ENCODE results near the gene MAP3K20.
"Not testable (repeated sequence)": the region's sequence is repeated elsewhere in the genome, so short reads cannot be mapped to it uniquely, and the experiment has no call there.

The MAP3K20 gene

DNA sequence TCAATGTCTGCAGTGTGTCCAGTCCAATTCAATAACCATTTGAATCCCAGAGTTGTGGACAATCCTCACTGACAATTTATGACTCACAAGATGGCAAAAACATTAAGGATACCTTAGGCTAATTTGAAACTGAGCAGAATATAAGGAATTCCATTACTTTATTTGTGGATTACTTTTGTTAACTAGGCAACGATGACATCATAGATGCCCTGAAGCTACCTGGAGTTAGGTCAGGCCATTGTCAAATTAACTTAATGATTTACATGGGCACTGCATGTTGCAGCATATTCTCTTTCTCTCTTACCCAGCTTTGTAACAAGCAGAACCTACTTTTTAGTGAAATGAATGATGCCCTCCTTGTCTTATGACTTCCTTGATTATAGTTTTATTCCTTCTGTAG is 179.0 kb downstream of the MAP3K20 start:
- DNase-seq (ENCODE audit: insufficient read length, low spot score) (no peak), FAIRE-seq (no peak)

DNA sequence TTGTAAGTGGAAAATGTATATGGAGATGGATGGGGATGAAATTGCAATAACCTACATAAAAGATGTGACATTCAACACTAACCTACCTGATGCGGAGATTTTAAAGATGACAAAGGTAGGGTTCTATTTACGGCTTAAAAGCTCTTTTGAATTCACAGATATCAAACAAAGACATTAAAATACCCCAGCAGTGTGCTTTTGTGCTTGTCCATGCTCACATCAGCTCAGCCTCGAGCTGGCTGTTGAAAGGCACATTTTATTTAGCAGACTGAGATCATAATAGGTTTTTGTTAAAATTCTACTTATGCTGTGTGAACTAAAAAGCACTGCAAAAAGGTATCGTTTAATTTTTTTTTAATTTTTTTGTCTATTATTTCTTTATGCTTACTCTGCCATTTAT is 183.1 kb downstream of the MAP3K20 start:
- DNase-seq (ENCODE audit: insufficient read length, low spot score) (no peak), FAIRE-seq (no peak)

- not testable (repeated sequence) for DNase-seq (ENCODE audit: insufficient read length, low spot score); FAIRE-seq
Observed at GRCh38 chr2:173262356-173262755, 186.7 kb downstream of the MAP3K20 start.

- DNase-seq (ENCODE audit: insufficient read length, low spot score) = no peak
- FAIRE-seq = no peak
Observed at GRCh38 chr2:173264151-173264550, 188.5 kb downstream of the MAP3K20 start.

DNA sequence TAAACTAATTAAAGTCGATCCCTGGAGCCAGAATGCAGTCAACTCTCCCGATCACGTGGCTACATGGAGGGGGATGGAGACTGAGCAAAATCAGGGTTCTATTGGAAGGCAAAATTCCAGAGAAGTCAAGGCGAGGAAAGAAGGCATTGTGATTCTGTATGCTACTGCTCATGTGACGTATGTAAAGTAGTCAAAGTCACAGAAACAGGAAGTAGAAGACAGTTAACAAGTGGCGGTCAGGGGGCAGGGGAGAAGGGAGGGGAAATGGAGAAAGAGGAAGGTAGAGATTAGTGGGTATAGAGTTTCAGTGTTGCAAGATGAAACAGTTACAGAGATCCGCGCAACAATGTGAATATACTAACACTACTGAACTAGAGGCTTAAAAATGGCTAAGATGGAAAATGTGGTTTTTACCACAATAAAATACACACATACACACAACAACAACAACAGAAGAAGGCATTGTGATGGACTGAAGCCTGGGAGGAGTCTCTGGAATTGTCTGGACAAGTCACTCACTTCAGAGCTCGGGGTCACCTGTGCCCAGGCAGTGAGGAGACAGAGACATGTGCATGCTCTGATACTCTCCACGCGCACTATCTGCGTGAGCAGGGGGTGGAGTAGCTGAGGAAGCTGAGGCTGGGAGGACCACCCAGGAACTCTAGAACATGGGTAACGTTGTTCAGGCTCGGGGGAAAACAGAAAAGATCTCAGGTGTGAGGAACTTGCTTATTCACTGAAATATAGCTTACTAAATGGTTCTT is 189.1 kb downstream of the MAP3K20 start:
- DNase-seq (ENCODE audit: insufficient read length, low spot score) (peak; percentile 28), FAIRE-seq (peak; percentile 86)

- DNase-seq (ENCODE audit: insufficient read length, low spot score) = no peak
- FAIRE-seq = no peak
Observed at GRCh38 chr2:173271135-173271534, 195.5 kb downstream of the MAP3K20 start.

GRCh38 chr2:173271825-173272224 is 196.2 kb downstream of the MAP3K20 start:
- DNase-seq (ENCODE audit: insufficient read length, low spot score) (no peak), FAIRE-seq (peak; percentile 8)

- FAIRE-seq (no peak), DNase-seq (ENCODE audit: insufficient read length, low spot score) (no peak)
Observed at GRCh38 chr2:173272849-173273248, 197.2 kb downstream of the MAP3K20 start.

DNA sequence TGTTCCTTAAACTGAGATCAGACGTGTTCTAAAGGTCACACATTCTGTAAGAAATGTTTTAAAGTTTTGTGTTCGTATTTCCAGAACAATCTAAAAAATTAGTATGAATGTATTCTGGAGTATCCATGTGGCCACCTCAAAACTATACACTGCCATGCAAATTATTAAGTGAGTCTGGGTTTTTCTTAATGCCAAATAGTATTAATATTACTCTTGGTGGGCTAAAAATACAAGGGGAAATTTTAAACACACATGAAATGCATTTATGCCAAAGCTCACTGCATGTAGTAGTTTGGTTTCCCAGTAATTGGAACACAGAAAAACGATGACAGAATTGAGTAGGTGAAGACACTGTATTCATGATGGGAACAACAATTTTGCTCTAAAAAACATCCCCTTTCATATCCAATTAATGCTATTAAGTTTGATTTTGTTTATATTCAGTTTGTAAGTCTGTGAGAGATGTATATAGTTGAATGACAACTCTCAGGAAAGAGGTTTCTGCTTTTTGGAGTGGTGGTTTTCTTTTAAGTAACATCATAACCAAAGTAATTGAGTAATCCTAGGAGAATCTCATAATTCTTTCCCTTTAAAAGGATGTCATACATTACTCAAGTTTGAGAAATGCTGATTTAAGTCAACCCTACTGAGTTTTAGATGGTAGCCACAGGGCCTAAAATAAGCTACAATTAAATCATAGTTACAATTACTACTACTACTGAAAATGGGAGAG is 203.3 kb downstream of the MAP3K20 start:
- FAIRE-seq (no peak), DNase-seq (ENCODE audit: insufficient read length, low spot score) (no peak)

- DNase-seq (ENCODE audit: insufficient read length, low spot score) = no peak
- no peak for FAIRE-seq
Observed at GRCh38 chr2:173279527-173279868, 203.9 kb downstream of the MAP3K20 start.

GRCh38 chr2:173280853-173281252 is 205.2 kb downstream of the MAP3K20 start:
- FAIRE-seq (no peak), DNase-seq (ENCODE audit: insufficient read length, low spot score) (no peak)

- FAIRE-seq; DNase-seq (ENCODE audit: insufficient read length, low spot score): not testable (repeated sequence)
Observed at GRCh38 chr2:173281898-173282297, 206.3 kb downstream of the MAP3K20 start.

- FAIRE-seq = no peak
Observed at GRCh38 chr2:173282795-173283545, 207.3 kb downstream of the MAP3K20 start.

GRCh38 chr2:173286153-173286809 is 210.6 kb downstream of the MAP3K20 start:
- peak; percentile 19 for DNase-seq (ENCODE audit: insufficient read length, low spot score)
- FAIRE-seq = peak; percentile 66

More at GRCh38 chr2:173282795-173283545, 207.3 kb downstream of the MAP3K20 start:
- DNase-seq (ENCODE audit: insufficient read length, low spot score) = no peak

DNA sequence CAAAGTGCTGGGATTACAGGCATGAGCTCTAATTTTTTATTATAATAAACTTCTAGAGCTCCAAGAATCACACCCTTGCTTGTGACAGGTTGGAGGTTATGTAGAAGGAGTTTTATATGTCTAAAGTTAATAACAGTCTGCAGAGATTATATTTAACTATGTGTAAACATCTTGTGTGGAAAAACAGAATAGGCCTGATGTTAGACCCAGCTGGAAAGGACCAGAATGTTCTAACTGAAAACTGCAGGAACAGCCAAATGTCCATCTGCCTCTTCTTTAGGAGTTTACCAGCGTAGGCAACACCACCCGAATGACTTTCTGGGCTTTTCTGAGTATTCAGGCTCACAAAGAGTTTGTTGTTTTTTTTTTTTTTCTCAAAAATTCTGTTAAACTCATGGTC is 211.9 kb downstream of the MAP3K20 start:
- FAIRE-seq = no peak
- DNase-seq (ENCODE audit: insufficient read length, low spot score) = no peak

DNA sequence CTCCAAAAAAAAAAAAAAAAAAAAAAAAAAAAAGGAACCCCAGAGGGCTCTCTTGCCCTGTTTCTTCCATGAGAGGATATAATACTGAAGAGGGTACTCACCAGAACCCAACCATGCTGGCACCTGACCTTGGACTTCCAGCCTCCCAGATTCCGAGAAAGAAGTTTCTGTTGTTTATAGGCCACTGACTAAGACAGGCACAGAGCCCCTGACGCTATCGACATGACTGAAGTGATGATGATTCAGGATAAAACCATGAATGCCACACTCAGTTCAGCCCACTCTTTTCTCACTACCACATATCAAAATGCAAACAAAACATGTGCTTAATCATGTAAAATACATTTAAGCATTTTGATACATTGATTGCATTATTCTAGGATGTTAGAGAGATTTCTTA is 212.9 kb downstream of the MAP3K20 start:
- no peak for FAIRE-seq
- no peak for DNase-seq (ENCODE audit: insufficient read length, low spot score)

- FAIRE-seq = no peak
- DNase-seq (ENCODE audit: insufficient read length, low spot score) = no peak
Observed at GRCh38 chr2:173290046-173290445, 214.4 kb downstream of the MAP3K20 start.

DNA sequence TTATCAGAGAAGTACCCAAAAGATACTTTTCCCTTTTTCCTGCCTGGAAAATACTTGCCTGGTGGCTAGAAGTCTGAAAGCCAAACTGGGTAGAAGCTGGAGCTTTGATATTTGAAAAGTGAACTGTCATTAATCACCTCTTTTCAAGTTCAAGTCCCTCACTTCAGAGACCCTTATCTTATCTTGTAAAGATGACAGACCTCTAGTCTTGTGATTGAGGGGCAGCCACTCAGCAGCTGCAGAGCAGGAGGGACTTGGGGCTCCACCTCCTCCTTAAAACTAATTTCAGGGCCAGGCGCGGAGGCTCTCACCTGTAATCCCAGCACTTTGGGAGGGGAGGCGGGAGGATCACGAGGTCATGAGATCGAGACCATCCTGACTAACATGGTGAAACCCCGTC is 214.9 kb downstream of the MAP3K20 start:
- FAIRE-seq (no peak), DNase-seq (ENCODE audit: insufficient read length, low spot score) (no peak)

DNA sequence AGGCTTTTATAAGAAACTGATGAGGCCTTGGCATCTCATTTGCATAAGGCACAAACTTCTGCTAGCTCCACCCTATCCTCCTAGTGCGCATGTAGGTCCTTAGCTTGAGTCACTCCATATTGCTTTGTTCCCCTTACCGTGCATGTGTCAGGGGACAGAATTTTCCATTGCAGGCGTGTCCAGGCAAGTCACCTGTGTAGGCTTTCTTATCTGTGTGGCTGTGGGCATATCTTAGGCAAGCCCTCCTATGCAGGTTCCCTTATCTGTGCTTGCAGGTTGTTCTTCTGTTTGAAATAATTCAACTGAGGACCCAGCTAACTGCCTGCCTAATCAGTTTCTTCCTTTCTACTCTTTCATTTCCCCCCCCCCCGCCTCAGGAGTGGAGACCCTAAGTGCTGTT is 215.8 kb downstream of the MAP3K20 start:
- DNase-seq (ENCODE audit: insufficient read length, low spot score) (no peak), FAIRE-seq (no peak)

- FAIRE-seq = no peak
- no peak for DNase-seq (ENCODE audit: insufficient read length, low spot score)
Observed at GRCh38 chr2:173296235-173296634, 220.6 kb downstream of the MAP3K20 start.

DNA sequence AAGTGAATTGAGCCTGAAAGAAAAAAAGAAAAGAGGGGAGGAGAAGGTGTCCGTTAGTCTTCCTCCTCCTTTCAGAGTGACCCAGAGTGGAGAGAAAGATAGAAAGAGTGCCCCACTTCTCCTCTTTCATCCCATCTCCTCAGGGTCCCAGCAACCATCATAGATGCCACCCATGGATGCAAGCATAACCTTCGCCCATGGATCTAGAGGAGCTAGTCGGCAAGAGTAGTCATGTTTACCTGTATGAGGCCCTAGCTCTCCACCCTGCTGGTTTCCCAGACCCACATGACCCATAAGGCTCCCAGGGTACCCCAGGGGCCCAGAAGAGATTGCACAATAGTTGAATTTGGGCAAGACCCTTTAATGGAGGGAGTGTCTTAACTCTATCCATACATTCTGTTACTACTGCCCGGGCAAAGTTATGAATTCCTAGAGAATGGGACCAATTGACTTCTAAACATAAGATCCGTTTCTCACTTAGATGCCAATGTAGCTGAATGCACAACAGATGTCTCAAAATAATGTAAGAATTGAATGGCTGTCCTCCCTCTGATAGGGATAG is 223.0 kb downstream of the MAP3K20 start:
- FAIRE-seq = no peak
- DNase-seq (ENCODE audit: insufficient read length, low spot score) = no peak

Data from GM19239 (cell line).